IMR-90 (cell line): ENCODE results near the gene ZFYVE26. TPM values are rescaled to one million over a fixed set of nuclear protein-coding genes. Genes with fewer than 3 reads are reported as not detected.

Experiments
- ATAC-seq: fragments of 200-7000 bp; cut with Tn5 transposase; 2 replicates; pipeline ENCODE4 v1.9.1; 2020; ENCODE audit warnings: low read depth, mild to moderate bottlenecking, moderate library complexity
- BruUV-seq: library from RNA; stranded (reverse); fragments of 400-500 nt; replicated peaks from 2 replicates; lab custom pipeline; 2021; lab: Mats Ljungman, UMichigan
- CTCF ChIA-PET: fragments of 300-600 bp; formaldehyde crosslinking; extraction: SDS; loops from one replicate; lab custom pipeline; 2021; ENCODE audit warnings: antibody characterized with exemption; lab: Yijun Ruan, JAX
- POLR2A ChIA-PET: fragments of 300-600 bp; sonication (Branson Sonifier 250); formaldehyde crosslinking; loops from one replicate; lab custom pipeline; 2022; ENCODE audit warnings: antibody characterized with exemption; ENCODE audit not compliant: unreplicated experiment; lab: Charles Lee
- DNase-seq: peaks from one replicate; pipeline ENCODE4 v3.0.0; 2013
- H2AFZ ChIP-seq: replicated peaks from 2 replicates; pipeline ENCODE3; 2013; ENCODE audit warnings: low read length, mild to moderate bottlenecking; ENCODE audit not compliant: poor library complexity
- H2AK5ac ChIP-seq: 2 replicates; pipeline ENCODE4 v1.6.1; 2013; ENCODE audit warnings: low read depth, low read length, inconsistent platforms
- H2AK9ac ChIP-seq: replicated peaks from 2 replicates; pipeline ENCODE3; 2013; ENCODE audit warnings: mild to moderate bottlenecking, low read depth, low read length, moderate library complexity; ENCODE audit not compliant: poor library complexity
- H2BK120ac ChIP-seq: 2 replicates; pipeline ENCODE4 v1.6.1; 2013; ENCODE audit warnings: low read depth, low read length, inconsistent platforms
- H2BK15ac ChIP-seq: 3 replicates; pipeline ENCODE4 v1.6.1; 2013; ENCODE audit warnings: low read depth, low read length, inconsistent platforms
- H2BK20ac ChIP-seq: 2 replicates; pipeline ENCODE4 v1.6.1; 2013; ENCODE audit warnings: low read depth, mild to moderate bottlenecking, inconsistent platforms, low read length, moderate library complexity
- H2BK5ac ChIP-seq: 2 replicates; pipeline ENCODE4 v1.6.1; 2013; ENCODE audit warnings: mild to moderate bottlenecking, low read depth, low read length, inconsistent platforms; ENCODE audit not compliant: poor library complexity, severe bottlenecking
- H3K14ac ChIP-seq: replicated peaks from 2 replicates; pipeline ENCODE4 v1.6.1; 2013; ENCODE audit warnings: low read depth, low read length, inconsistent platforms
- H3K18ac ChIP-seq: 2 replicates; pipeline ENCODE4 v1.6.1; 2013; ENCODE audit warnings: low read depth, low read length, control low read depth
- H3K23ac ChIP-seq: 2 replicates; pipeline ENCODE4 v1.6.1; 2013; ENCODE audit warnings: low read depth, low read length, inconsistent platforms
- H3K27ac ChIP-seq: 2 replicates; pipeline ENCODE4 v1.5.1; 2013; ENCODE audit warnings: mild to moderate bottlenecking, control low read depth, low read length; ENCODE audit not compliant: insufficient read depth
- H3K27me3 ChIP-seq: 2 replicates; pipeline ENCODE4 v1.6.1; 2013; ENCODE audit warnings: low read length; ENCODE audit not compliant: control insufficient read depth, insufficient read depth
- H3K36me3 ChIP-seq: 2 replicates; pipeline ENCODE4 v1.6.1; 2013; ENCODE audit warnings: low read length, mixed read lengths; ENCODE audit not compliant: control insufficient read depth, insufficient read depth
- H3K4ac ChIP-seq: 2 replicates; pipeline ENCODE4 v1.6.1; 2013; ENCODE audit warnings: low read depth, low read length, inconsistent platforms
- H3K4me1 ChIP-seq: 2 replicates; pipeline ENCODE4 v1.6.1; 2013; ENCODE audit warnings: low read length, mixed read lengths; ENCODE audit not compliant: control insufficient read depth, insufficient read depth
- H3K4me2 ChIP-seq: 2 replicates; pipeline ENCODE4 v1.6.1; 2013; ENCODE audit warnings: low read depth, mild to moderate bottlenecking, control low read depth, low read length, moderate library complexity
- H3K4me3 ChIP-seq: 2 replicates; pipeline ENCODE4 v1.5.1; 2013; ENCODE audit warnings: low read depth, mild to moderate bottlenecking, control low read depth, low read length, moderate library complexity; ENCODE audit not compliant: insufficient read depth
- H3K56ac ChIP-seq: 2 replicates; pipeline ENCODE4 v1.6.1; 2013; ENCODE audit warnings: low read length, inconsistent platforms; ENCODE audit not compliant: insufficient read depth; ENCODE audit errors: extremely low read depth
- H3K79me1 ChIP-seq, 2 experiments: 2 replicates each; pipeline ENCODE4 v1.6.1; 2013; ENCODE audit warnings: low read length in 2 of 2, inconsistent platforms in 1 of 2, low read depth in 1 of 2
- H3K9ac ChIP-seq: 2 replicates; pipeline ENCODE4 v1.6.1; 2013; ENCODE audit warnings: low read depth, low read length, control low read depth
- H3K9me1 ChIP-seq: 2 replicates; pipeline ENCODE4 v1.6.1; 2013; ENCODE audit warnings: low read length, inconsistent platforms; ENCODE audit not compliant: insufficient read depth
- H3K9me3 ChIP-seq: 2 replicates; pipeline ENCODE4 v1.6.1; 2013; ENCODE audit warnings: low read length; ENCODE audit not compliant: control insufficient read depth, insufficient read depth
- H4K20me1 ChIP-seq: 2 replicates; pipeline ENCODE4 v1.6.1; 2013; ENCODE audit warnings: low read length, inconsistent platforms; ENCODE audit not compliant: insufficient read depth
- H4K5ac ChIP-seq: 2 replicates; pipeline ENCODE4 v1.6.1; 2013; ENCODE audit warnings: mild to moderate bottlenecking, low read depth, low read length, control low read depth
- H4K8ac ChIP-seq, 2 experiments: 2 replicates each; pipeline ENCODE4 v1.6.1; 2013; ENCODE audit warnings: low read depth in 2 of 2, low read length in 2 of 2, control low read depth in 1 of 2, inconsistent platforms in 1 of 2
- H4K91ac ChIP-seq: 2 replicates; pipeline ENCODE4 v1.6.1; 2013; ENCODE audit warnings: low read depth, low read length, inconsistent platforms; ENCODE audit not compliant: insufficient read depth
- CTCF ChIP-seq: conservative IDR thresholded peaks from 2 replicates; pipeline ENCODE4 v1.5.1; 2012; ENCODE audit warnings: mild to moderate bottlenecking, low read depth, low read length, improper control_type of control experiment
- MAZ ChIP-seq: IDR thresholded peaks from 2 replicates; pipeline ENCODE4 v1.6.1; 2012; ENCODE audit warnings: low read depth, mild to moderate bottlenecking, low read length, improper control_type of control experiment, moderate library complexity, borderline replicate concordance
- WGBS, 2 experiments: methylation state at CpG; one replicate each; pipeline versions ENCODE4 v1.1.5 to v1.1.7; 2013; ENCODE audit warnings: missing lambda C conversion rate in 2 of 2; ENCODE audit not compliant: insufficient read length in 1 of 2; ENCODE audit errors: extremely low coverage in 2 of 2; 5-methylcytosine and 5-hydroxymethylcytosine counted together
- dilution Hi-C: fragments of 300-500 bp; cut with HindIII; formaldehyde crosslinking; loops from one replicate; pipeline ENCODE4 v1.14.3; 2018; ENCODE audit warnings: low sequenced_read_pairs; ENCODE audit not compliant: unreplicated experiment
- in situ Hi-C: fragments of 300-500 bp; cut with MboI; formaldehyde crosslinking; loops from 3 replicates; pipeline ENCODE4 v1.14.3; 2019; ENCODE audit warnings: low sequenced_read_pairs, inconsistent platforms, mixed read lengths
- intact Hi-C: fragments of 100-400 bp; cut with micrococcal nuclease; formaldehyde crosslinking; loops from 2 replicates; pipeline ENCODE4 v1.10.0; 2022
- polyA plus RNA-seq, 3 experiments: library from polyadenylated mRNA; depleted of rRNA; stranded (reverse); fragments of >200 nt; gene quantifications; 2 replicates each; pipeline ENCODE4 v1.2.3, GENCODE V29; 2012; ENCODE audit warnings: low replicate concordance in 1 of 3
- total RNA-seq: library from RNA; depleted of rRNA; stranded (reverse); fragments of >200 nt; gene quantifications from 2 replicates; pipeline ENCODE4 v1.2.3, GENCODE V29; 2012

Gene ZFYVE26
- total and polyA plus RNA-seq, 2 of the 4 experiments (the other 2 are of a cell fraction) = 6.0 to 11.1 TPM

GRCh38 chr14:67722293-67722692 lies 94.1 kb downstream of the ZFYVE26 start:
- Histone ChIP-seq H3K9ac (no peak overlapping the region), H3K18ac (no peak overlapping the region), H3K4ac (no peak overlapping the region), H3K9me1 (no peaks in the 10 kb centered on the region), H3K4me2 (peak overlapping the region; percentile 23), H2AK9ac (no peak overlapping the region), H3K23ac (no peak overlapping the region), H4K8ac (no peak overlapping the region), H2AK5ac (no peak overlapping the region), H3K36me3 (no peaks in the 10 kb centered on the region), H2BK120ac (no peak overlapping the region), H3K4me1 (no peaks in the 10 kb centered on the region), H3K14ac (no peak overlapping the region), H4K5ac (no peak overlapping the region), H3K9me3 (0 out of 2 replicates have a peak, but pooled peaks cover 4% of the 10 kb centered on the region), H4K20me1 (no peaks in the 10 kb centered on the region), H2BK15ac (no peak overlapping the region), H3K56ac (no peak overlapping the region), H2AFZ (no peak overlapping the region), H2BK5ac (no peak overlapping the region), H3K79me1 (no peaks in the 10 kb centered on the region), H3K27ac (no peak overlapping the region), H3K27me3 (peaks cover 47% of the 10 kb centered on the region), H4K91ac (no peak overlapping the region), H2BK20ac (no peak overlapping the region), H3K4me3 (no peak overlapping the region)
- TF ChIP-seq MAZ (no peak), CTCF (no peak)
- WGBS, 2 experiments = 0% methylated on average over 1 of the region's 3 CpGs; no CpG with 5 or more reads in 1 of the 2 experiments
- no TSS peak for BruUV-seq
- in situ Hi-C loops = loop anchor here (25.0 kb wide), 1 partner anchor 285 kb away; no protein-coding TSS in a partner anchor
- DNase-seq (peak; percentile 37), ATAC-seq (peak; percentile 87)
- ChIA-PET POLR2A (no interaction called here), CTCF (interaction anchor here (1.3 kb wide), 1 partner anchor 18 kb away, joined by 4 read pairs; no protein-coding TSS in a partner anchor)
- dilution Hi-C loops = no loop called here
- intact Hi-C loops = no loop called here
